Stimulated activated CD8-positive, alpha-beta memory T cell treated with anti-CD3 and anti-CD28 coated beads, Interleukin-15, amount 100 ng/mL, for 4 hours (primary cell): ENCODE data around the gene MTG1.
"Not testable (repeated sequence)": the region's sequence is repeated elsewhere in the genome, so short reads cannot be mapped to it uniquely, and the experiment has no call there.

Experiments
- DNase-seq, 2 donors: peaks; one replicate each; pipeline ENCODE4 v3.0.0-alpha.2; 2020; ENCODE audit warnings: low read depth in 2 of 2

Gene MTG1

DNA sequence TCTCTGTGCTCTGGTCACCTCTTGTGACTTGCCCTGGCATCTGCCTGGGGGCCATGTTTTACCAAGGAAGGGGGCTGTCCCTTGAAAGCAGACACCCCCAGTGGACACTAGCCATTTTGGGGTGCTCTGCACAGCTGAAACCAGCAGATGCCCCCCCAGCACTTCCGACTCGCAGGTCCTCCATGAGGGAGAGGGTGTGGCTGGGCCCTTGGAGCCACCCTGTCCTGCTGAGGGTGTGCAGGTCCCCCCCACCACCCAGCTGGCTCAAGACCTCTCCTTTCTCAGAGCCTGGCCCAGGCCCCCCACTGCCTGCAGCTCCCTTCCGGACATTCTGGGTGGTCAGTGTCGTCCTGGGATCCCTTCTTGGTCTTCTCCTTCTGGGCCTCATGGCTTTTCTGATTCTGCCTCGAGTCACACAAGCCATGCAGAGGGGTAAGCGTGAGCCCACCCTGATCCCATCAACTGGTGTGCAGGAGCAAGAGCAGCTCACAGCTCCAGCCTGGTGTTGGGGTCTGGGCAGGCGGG, 72.1 kb downstream of the MTG1 start:
- no peak for DNase-seq

DNA sequence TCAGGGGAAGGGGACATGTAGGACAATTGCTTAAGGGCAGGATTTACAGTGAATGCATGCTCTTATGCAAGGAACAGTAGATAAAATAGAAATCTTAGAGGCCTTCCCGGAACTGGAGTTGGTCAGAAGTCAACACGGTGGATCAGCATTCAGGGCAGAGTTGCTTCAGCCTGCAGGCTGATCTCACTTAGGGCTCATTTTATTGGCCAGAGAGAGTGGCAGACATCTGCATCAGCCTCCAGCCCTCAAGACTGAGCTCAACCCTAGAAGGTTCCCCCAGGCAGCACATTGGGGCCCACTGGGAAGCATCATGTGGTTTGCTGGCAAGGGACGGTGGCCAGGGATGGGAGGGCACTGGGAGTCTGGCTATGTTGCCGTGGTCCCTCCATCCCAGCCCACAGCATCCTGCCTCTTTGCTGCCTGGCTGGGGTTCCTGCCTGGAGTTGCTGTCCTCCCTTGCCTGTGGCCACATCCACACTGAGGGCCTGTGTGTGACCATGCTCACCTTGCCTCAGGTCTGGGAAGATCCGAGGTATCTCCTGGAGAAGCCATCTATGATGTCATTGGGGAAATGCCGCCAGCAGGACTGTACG, 72.8 kb downstream of the MTG1 start:
- no peak for DNase-seq

DNA sequence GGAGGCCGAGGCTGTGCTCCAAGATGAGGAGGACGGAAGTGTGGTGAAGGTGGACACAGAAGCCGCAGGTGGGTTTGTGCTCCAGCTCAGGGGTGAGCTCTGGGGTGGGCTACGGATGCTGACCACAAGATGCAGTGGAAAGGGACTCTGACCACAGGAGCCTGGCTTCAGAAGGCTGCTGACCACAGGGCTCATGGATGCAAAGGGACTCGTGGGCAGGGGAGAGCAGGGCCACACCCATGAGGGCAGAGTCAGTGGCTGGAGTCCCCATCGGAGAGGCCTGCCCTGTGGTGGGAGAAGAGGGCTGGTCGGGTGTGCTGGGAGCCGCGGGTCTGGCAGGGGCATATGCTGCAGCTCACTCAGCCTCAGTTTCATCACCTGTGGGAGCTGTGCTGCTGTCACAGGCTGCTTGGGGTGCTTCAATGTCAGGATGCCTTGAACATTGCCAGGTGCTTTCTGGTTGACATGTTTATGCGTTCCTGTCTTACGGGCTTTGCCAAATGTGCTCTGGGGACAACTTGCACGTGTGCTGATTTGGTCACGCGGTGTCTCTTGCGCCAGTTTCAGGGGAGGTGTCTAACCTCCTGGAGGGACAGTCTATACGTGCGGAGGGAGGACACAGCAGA, 73.4 kb downstream of the MTG1 start:
- DNase-seq: no peak

DNA sequence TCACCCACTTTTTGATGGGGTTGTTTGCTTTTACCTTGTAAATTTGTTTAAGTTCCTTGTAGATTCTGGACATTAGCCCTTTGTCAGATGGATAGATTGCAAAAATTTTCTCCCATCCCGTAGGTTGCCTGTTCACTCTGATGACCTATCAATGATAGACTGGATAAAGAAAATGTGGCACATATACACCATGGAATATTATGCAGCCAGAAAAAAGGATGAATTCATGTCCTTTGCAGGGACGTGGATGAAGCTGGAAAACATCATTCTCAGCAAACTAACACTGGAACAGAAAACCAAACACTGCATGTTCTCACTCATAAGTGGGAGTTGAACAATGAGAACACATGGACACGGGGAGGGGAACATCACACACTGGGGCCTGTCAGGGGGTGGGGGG, 75.2 kb downstream of the MTG1 start:
- not testable (repeated sequence) for DNase-seq

DNA sequence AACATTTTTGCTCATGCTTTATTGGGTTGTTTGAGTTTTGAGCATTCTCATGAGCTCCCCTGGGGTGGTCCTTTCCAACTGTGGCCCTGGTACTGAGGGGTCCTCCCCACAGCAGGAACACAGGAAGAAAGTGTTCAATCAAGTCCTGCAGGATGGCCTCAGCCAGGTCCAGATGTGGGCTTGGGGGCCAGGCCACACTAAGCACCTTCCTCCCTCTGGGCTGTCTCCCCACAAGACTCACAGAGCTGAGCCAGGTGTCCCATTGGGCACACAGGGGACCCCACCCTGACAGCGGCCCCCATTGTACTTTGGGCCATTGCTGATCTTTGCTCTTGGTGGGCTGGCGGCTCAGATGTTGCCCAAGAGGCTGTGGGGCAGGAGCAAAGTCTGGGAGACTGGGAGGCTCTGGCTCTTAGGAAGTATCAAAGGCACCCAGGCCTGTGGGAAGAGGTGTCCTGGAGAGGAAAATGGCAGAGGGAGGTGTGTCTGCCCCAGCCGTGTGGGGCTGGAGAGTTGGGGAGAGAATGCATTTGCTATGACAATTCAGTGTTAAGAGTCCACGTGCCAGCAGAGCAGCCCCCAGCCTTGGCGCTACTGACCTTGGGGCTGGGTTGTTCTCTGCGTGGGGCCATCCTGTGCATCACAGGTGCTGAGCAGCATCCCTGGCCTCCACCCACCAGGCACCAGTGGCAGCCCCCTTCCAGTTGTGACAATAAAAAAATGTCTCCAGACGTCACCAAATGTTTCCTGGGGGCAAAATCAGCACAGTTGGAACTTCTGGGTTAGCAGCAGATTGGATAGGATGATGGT, 77.5 kb downstream of the MTG1 start:
- DNase-seq: no peak
